ENCODE results near the gene DCLRE1C.

GRCh38 chr10:14859043-14859442, 94.9 kb downstream of the DCLRE1C start:
- TF ChIP-seq JUNB (IDR thresholded peaks at IDR 0.05): no peak
- TF ChIP-seq RCOR1 (IDR thresholded peaks at IDR 0.05; ENCODE audit: low read depth, low read length): no peak
- no peak for TF ChIP-seq CTCF (IDR thresholded peaks at IDR 0.05)
- no peak for TF ChIP-seq ESRRA (IDR thresholded peaks at IDR 0.05; ENCODE audit: borderline replicate concordance, low read length)
- no peak for TF ChIP-seq JUN (IDR thresholded peaks at IDR 0.05)
- TF ChIP-seq EP300 (IDR thresholded peaks at IDR 0.05): no peak
- TF ChIP-seq, protein P1, sequence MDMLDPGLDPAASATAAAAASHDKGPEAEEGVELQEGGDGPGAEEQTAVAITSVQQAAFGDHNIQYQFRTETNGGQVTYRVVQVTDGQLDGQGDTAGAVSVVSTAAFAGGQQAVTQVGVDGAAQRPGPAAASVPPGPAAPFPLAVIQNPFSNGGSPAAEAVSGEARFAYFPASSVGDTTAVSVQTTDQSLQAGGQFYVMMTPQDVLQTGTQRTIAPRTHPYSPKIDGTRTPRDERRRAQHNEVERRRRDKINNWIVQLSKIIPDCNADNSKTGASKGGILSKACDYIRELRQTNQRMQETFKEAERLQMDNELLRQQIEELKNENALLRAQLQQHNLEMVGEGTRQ (IDR thresholded peaks at IDR 0.05): no peak
- no peak for TF ChIP-seq POLR2A (IDR thresholded peaks at IDR 0.05; ENCODE audit: low read length)
- no peak for TF ChIP-seq NFE2L2 (conservative IDR thresholded peaks at IDR 0.05; ENCODE audit: low read length)
- no peak for TF ChIP-seq CHD2 (IDR thresholded peaks at IDR 0.05; ENCODE audit: low read length, partially characterized antibody)

All from A549 (cell line).